OCI-LY7 (cell line): ENCODE measurements around the gene FOXP1. TPM values are rescaled to one million over a fixed set of nuclear protein-coding genes. Genes with fewer than 3 reads are reported as not detected.

Experiments
- BruUV-seq: library from RNA; stranded (reverse); fragments of 400-500 nt; replicated peaks from 2 replicates; lab custom pipeline; 2021; lab: Mats Ljungman, UMichigan
- CTCF ChIA-PET: fragments of 300-600 bp; sonication (Branson Sonifier 250); formaldehyde crosslinking; loops from one replicate; lab custom pipeline; 2022; ENCODE audit warnings: antibody characterized with exemption; ENCODE audit not compliant: unreplicated experiment; lab: Charles Lee
- POLR2A ChIA-PET: fragments of 300-600 bp; sonication (Branson Sonifier 250); formaldehyde crosslinking; loops from one replicate; lab custom pipeline; 2022; ENCODE audit warnings: antibody characterized with exemption; lab: Charles Lee
- DNase-seq: peaks from one replicate; pipeline ENCODE4 v3.0.0-alpha.2; 2015; ENCODE audit warnings: low spot score
- H2AFZ ChIP-seq: fragments of 200-600 bp; sonication (generic), shearing (Covaris generic); 2 replicates; pipeline ENCODE4 v1.6.1; 2014; ENCODE audit warnings: mild to moderate bottlenecking, antibody characterized with exemption, low read length, moderate library complexity
- H3K27ac ChIP-seq: fragments of 200-600 bp; sonication (generic); 2 replicates; pipeline ENCODE4 v1.5.1; 2014; ENCODE audit warnings: mixed run types, low read depth, mild to moderate bottlenecking, moderate library complexity, low read length, inconsistent platforms; ENCODE audit not compliant: poor library complexity, severe bottlenecking
- H3K36me3 ChIP-seq: fragments of 200-600 bp; sonication (generic); 2 replicates; pipeline ENCODE4 v1.6.1; 2014; ENCODE audit warnings: mild to moderate bottlenecking, antibody characterized with exemption, low read length, moderate library complexity, mixed read lengths; ENCODE audit not compliant: insufficient read depth
- H3K4me1 ChIP-seq: fragments of 200-600 bp; sonication (generic); 2 replicates; pipeline ENCODE4 v1.5.1; 2014; ENCODE audit warnings: mild to moderate bottlenecking, low read length; ENCODE audit not compliant: insufficient read depth, poor library complexity, severe bottlenecking
- H3K4me2 ChIP-seq: fragments of 200-600 bp; sonication (generic); 2 replicates; pipeline ENCODE4 v1.6.1; 2014; ENCODE audit warnings: mild to moderate bottlenecking, low read length
- H3K4me3 ChIP-seq: fragments of 200-600 bp; sonication (generic); 2 replicates; pipeline ENCODE4 v1.5.1; 2014; ENCODE audit warnings: mild to moderate bottlenecking, low read depth, low read length; ENCODE audit not compliant: poor library complexity, severe bottlenecking
- H3K79me2 ChIP-seq: fragments of 200-600 bp; sonication (generic); 2 replicates; pipeline ENCODE4 v1.6.1; 2016; ENCODE audit warnings: low read depth, mild to moderate bottlenecking, low read length, moderate library complexity, mixed read lengths; ENCODE audit not compliant: insufficient read depth
- H3K9me2 ChIP-seq: fragments of 200-600 bp; sonication (generic); 2 replicates; pipeline ENCODE4 v1.6.1; 2016; ENCODE audit warnings: mild to moderate bottlenecking, low read length, mixed read lengths; ENCODE audit not compliant: insufficient read depth
- H3K9me3 ChIP-seq: fragments of 200-600 bp; sonication (generic); 2 replicates; pipeline ENCODE4 v1.6.1; 2014; ENCODE audit warnings: mild to moderate bottlenecking, mixed run types, low read length, mixed read lengths
- H4K20me1 ChIP-seq: fragments of 200-600 bp; sonication (generic); 2 replicates; pipeline ENCODE4 v1.6.1; 2014; ENCODE audit warnings: mild to moderate bottlenecking, antibody characterized with exemption, low read length, moderate library complexity, mixed read lengths; ENCODE audit not compliant: insufficient read depth
- EZH2phosphoT487 ChIP-seq: fragments of 200-600 bp; sonication (generic); IDR thresholded peaks from 2 replicates; pipeline ENCODE4 v1.6.1; 2018; ENCODE audit warnings: low read depth, borderline replicate concordance, mild to moderate bottlenecking, mixed run types, antibody characterized with exemption, low read length, moderate library complexity, mixed read lengths
- intact Hi-C: fragments of 100-400 bp; cut with micrococcal nuclease; formaldehyde crosslinking; loops from one replicate; pipeline ENCODE4 v1.10.0; 2022; ENCODE audit not compliant: unreplicated experiment
- total RNA-seq, 2 experiments: library from RNA; depleted of rRNA in 1 of 2; stranded (reverse); fragments of >200 nt in 1 of 2; shearing (Covaris generic) in 1 of 2; gene quantifications; 2 replicates each; pipeline ENCODE4 v1.2.3, GENCODE V29; 2014 to 2022
- TF ChIP-seq, protein P1 (sequence below): fragments of 200-600 bp; sonication (generic); conservative IDR thresholded peaks from 2 replicates; pipeline ENCODE4 v1.5.1; 2014; ENCODE audit warnings: mild to moderate bottlenecking, antibody characterized with exemption, low read length, moderate library complexity, mixed read lengths

FOXP1 gene
- total RNA-seq, 2 experiments from 2014 or later, result 87.3 to 151 TPM

DNA sequence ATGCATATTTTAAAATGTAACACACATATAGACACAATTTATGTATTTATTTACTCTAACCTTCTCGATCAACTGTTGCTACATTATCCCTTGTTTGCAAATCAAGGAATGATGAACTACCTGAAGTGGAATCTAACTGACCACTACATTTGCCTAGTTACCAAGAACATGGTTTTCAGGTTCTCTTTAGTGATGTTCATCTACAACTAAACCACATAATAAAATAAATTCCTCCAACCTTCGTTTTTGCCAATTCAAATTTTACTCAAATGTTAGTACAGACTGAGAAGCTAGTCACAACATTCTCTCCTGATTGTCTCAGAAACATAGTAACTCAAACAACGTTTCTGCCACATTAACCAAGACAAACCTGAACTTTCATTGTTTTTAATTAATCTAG is 521.9 kb downstream of the FOXP1 start:
- no peaks in the 10 kb centered on the region for H3K9me3 ChIP-seq
- peaks cover 55% of the 10 kb centered on the region for H3K4me1 ChIP-seq
- intact Hi-C loops, result no loop called here
- no TSS peak for BruUV-seq
- no peak overlapping the region for H3K4me2 ChIP-seq
- H3K79me2 ChIP-seq, result peaks cover 82% of the 10 kb centered on the region; the same call in 1 of the 2 replicates
- no peak overlapping the region for H2AFZ ChIP-seq
- H3K27ac ChIP-seq, result no peak overlapping the region
- ChIA-PET POLR2A (interaction anchor here (0.6 to 3.7 kb wide), 9 partner anchors 10 to 393 kb away, joined by 3 to 15 read pairs (median 4); no protein-coding TSS in a partner anchor), CTCF (no interaction called here)
- no peak overlapping the region for H3K4me3 ChIP-seq
- no peaks in the 10 kb centered on the region for H3K9me2 ChIP-seq
- TF ChIP-seq, protein P1, sequence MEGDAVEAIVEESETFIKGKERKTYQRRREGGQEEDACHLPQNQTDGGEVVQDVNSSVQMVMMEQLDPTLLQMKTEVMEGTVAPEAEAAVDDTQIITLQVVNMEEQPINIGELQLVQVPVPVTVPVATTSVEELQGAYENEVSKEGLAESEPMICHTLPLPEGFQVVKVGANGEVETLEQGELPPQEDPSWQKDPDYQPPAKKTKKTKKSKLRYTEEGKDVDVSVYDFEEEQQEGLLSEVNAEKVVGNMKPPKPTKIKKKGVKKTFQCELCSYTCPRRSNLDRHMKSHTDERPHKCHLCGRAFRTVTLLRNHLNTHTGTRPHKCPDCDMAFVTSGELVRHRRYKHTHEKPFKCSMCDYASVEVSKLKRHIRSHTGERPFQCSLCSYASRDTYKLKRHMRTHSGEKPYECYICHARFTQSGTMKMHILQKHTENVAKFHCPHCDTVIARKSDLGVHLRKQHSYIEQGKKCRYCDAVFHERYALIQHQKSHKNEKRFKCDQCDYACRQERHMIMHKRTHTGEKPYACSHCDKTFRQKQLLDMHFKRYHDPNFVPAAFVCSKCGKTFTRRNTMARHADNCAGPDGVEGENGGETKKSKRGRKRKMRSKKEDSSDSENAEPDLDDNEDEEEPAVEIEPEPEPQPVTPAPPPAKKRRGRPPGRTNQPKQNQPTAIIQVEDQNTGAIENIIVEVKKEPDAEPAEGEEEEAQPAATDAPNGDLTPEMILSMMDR, result no peak
- TF ChIP-seq EZH2phosphoT487, result no peak
- peaks cover 74% of the 10 kb centered on the region for H4K20me1 ChIP-seq
- DNase-seq, result no peak
- no peaks in the 10 kb centered on the region for H3K36me3 ChIP-seq

DNA sequence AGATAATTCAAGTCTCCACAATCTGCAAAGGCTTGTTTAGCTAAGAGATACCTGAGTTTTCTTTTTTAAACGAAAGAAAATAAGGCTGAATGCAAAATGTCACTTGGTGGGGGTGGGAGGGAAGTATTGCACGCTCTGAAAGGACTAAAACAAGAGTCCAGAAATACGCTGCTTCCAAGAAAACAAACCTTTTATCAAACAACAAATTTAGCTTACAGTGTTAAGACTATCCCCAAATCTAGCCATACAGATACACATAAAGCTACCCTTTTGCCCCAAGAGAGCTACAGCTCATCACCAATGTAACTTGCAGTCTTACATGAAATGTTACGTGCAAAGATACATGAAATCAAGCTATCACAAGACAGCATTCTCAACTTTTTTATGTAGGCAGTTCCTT is 522.5 kb downstream of the FOXP1 start:
- Histone ChIP-seq H3K4me1 (peaks cover 50% of the 10 kb centered on the region), H3K9me2 (no peaks in the 10 kb centered on the region), H3K27ac (no peak overlapping the region), H3K4me2 (no peak overlapping the region), H2AFZ (no peak overlapping the region), H3K79me2 (peaks cover 80% of the 10 kb centered on the region; the same call in 1 of the 2 replicates), H4K20me1 (peaks cover 73% of the 10 kb centered on the region), H3K36me3 (no peaks in the 10 kb centered on the region), H3K9me3 (no peaks in the 10 kb centered on the region), H3K4me3 (no peak overlapping the region)
- DNase-seq, result no peak
- BruUV-seq, result no TSS peak
- CTCF ChIA-PET, result no interaction called here
- intact Hi-C loops, result no loop called here
- POLR2A ChIA-PET, result interaction anchor here (0.6 to 3.7 kb wide), 13 partner anchors 9 to 1920 kb away, joined by 3 to 15 read pairs (median 4); no protein-coding TSS in a partner anchor
- TF ChIP-seq, protein P1, result no peak
- no peak for TF ChIP-seq EZH2phosphoT487

DNA sequence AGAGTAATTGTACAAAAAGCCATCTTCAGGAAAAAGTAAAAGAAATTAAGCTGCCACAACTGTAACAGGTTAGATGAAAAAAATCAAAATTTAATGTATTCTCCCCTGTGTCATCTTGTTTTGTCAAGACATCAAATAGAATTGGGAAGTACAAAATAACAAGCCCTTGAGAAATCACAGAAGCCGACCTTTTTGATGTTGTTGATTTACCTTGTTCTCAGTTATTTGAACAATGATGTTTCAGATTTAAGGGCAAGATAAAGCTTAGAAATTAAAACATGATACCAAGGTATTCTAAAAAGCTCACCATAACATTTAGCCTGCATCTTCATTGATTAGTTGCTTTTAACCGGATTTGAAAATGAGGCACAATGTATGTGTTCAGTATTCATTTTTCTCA is 523.0 kb downstream of the FOXP1 start:
- no peak for TF ChIP-seq EZH2phosphoT487
- TF ChIP-seq, protein P1, result no peak
- H3K4me2 ChIP-seq, result no peak overlapping the region
- no peaks in the 10 kb centered on the region for H3K9me2 ChIP-seq
- H3K36me3 ChIP-seq, result no peaks in the 10 kb centered on the region
- H3K4me3 ChIP-seq, result no peak overlapping the region
- ChIA-PET CTCF (no interaction called here), POLR2A (interaction anchor here (0.5 to 3.7 kb wide), 14 partner anchors 9 to 1919 kb away, joined by 3 to 15 read pairs (median 4); partner anchors contain the start of gene FOXP1)
- no peaks in the 10 kb centered on the region for H3K9me3 ChIP-seq
- H3K79me2 ChIP-seq, result peaks cover 77% of the 10 kb centered on the region; the same call in 1 of the 2 replicates
- H3K4me1 ChIP-seq, result peaks cover 45% of the 10 kb centered on the region
- peaks cover 76% of the 10 kb centered on the region for H4K20me1 ChIP-seq
- H2AFZ ChIP-seq, result no peak overlapping the region
- H3K27ac ChIP-seq, result no peak overlapping the region
- no TSS peak for BruUV-seq
- no peak for DNase-seq
- intact Hi-C loops, result no loop called here
